HUES6 (cell line): Measurements from ENCODE around the gene IGF2BP3.

Experiments used
- H3K27ac ChIP-seq: 2 replicates; pipeline ENCODE4 v1.7.0; 2013; ENCODE audit warnings: low read depth, mild to moderate bottlenecking, low read length, inconsistent platforms
- H3K27me3 ChIP-seq: 2 replicates; pipeline ENCODE4 v1.6.1; 2013; ENCODE audit warnings: low read length; ENCODE audit not compliant: control insufficient read depth, insufficient read depth
- H3K36me3 ChIP-seq: 2 replicates; pipeline ENCODE4 v1.6.1; 2013; ENCODE audit warnings: low read length; ENCODE audit not compliant: control insufficient read depth, insufficient read depth
- H3K4me1 ChIP-seq: 2 replicates; pipeline ENCODE4 v1.6.1; 2013; ENCODE audit warnings: low read length; ENCODE audit not compliant: control insufficient read depth, insufficient read depth
- H3K4me3 ChIP-seq: 2 replicates; pipeline ENCODE4 v1.5.1; 2013; ENCODE audit warnings: low read depth, low read length
- H3K9ac ChIP-seq: one replicate; pipeline ENCODE4 v1.6.1; 2013; ENCODE audit warnings: mild to moderate bottlenecking, low read length
- H3K9me3 ChIP-seq: 2 replicates; pipeline ENCODE4 v1.6.1; 2013; ENCODE audit warnings: low read depth, low read length; ENCODE audit not compliant: control insufficient read depth, insufficient read depth

Gene IGF2BP3

DNA sequence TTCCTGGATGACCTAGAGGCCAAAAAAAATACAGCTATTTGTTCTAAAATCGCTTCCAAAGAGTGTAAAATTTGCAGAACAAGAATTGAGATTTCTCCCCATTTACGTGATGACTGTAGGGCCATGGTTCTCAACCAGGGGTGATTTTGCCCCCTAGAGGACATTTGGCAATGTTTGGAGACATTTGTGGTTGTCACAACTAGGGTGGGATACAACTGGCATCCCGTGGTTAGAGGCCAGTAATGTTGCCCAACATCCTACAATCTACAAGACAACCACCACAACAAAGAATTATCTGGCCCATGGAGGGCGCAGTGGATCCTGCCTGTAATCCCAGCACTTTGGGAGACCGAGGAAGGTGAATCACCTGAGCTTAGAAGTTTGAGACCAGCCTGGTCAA is 193.9 kb downstream of the IGF2BP3 start:
- no peaks in the 10 kb centered on the region for H3K27me3 ChIP-seq
- H3K4me3 ChIP-seq = no peak overlapping the region
- no peak overlapping the region for H3K27ac ChIP-seq
- no peak overlapping the region for H3K9ac ChIP-seq
- no peaks in the 10 kb centered on the region for H3K36me3 ChIP-seq
- peaks cover 6% of the 10 kb centered on the region for H3K4me1 ChIP-seq
- H3K9me3 ChIP-seq = no peaks in the 10 kb centered on the region

DNA sequence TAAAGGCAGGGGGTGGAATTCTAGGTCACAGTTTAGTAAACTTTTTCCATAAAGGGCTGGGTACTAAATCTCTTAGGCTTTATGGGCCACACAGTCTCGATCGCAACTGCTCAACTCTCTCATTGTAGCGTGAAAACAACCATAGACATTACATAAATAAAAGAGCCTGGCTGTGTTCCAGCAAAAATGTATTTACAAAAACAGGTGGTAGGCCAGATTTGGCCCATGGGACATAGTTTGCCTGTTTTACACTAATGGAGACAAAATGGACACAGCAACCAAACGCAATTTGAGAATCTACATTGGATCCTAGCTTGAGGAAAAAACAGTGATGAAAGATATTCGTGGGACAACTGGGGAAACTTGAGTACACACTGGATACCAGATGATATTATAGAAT is 194.4 kb downstream of the IGF2BP3 start:
- Histone ChIP-seq H3K36me3 (no peaks in the 10 kb centered on the region), H3K9me3 (no peaks in the 10 kb centered on the region), H3K4me1 (peaks cover 6% of the 10 kb centered on the region), H3K4me3 (no peak overlapping the region), H3K27me3 (no peaks in the 10 kb centered on the region), H3K9ac (no peak overlapping the region), H3K27ac (no peak overlapping the region)

DNA sequence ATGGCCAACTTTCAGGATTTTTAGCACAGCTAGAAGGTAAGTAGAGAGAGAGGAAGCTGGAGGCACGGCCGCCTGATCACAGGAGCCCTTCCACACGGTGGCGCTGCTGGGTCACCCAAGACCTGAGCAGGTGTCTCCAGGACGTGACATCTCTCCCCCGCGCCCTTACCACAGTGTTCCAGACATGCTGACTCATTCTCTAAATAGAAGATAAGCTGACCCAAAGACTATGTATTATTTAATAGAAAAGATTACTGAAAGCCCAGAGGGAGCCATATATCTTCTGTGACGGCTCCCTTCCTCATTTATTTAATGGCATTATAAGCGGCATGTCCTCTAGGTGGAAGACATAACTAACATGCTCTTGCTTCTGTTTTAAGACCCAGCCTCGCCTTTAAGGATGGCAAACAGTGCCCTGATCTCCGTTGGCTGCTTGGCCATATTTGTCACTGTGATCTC is 197.1 kb downstream of the IGF2BP3 start:
- Histone ChIP-seq H3K27ac (no peak overlapping the region), H3K36me3 (no peaks in the 10 kb centered on the region), H3K27me3 (no peaks in the 10 kb centered on the region), H3K4me1 (peaks cover 6% of the 10 kb centered on the region), H3K9me3 (no peaks in the 10 kb centered on the region), H3K4me3 (peak overlapping the region; percentile 48), H3K9ac (peak overlapping the region; percentile 77)

DNA sequence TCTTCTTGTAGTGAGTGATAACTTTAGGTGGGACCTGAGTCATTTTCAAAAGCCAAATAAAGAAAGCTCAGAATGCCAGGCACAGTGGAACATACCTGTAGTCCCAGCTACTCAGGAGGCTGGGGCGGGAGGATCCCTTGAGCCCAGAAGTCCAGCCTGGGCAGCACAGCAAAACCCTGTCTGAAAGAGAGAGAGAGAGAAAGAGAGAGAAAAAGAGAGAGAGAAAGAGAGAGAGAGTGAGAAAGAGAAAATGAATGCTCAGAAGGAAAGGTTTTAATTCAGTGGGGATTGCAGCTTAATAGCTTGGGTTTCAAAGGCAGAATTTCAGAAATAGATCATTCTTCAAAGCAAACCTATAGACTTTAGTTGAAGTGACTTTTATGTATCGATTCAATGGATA is 198.0 kb downstream of the IGF2BP3 start:
- H3K4me3 ChIP-seq = no peak overlapping the region
- no peak overlapping the region for H3K9ac ChIP-seq
- 0 out of 2 replicates have a peak, but pooled peaks cover 3% of the 10 kb centered on the region for H3K9me3 ChIP-seq
- H3K27ac ChIP-seq = no peak overlapping the region
- H3K4me1 ChIP-seq = peaks cover 6% of the 10 kb centered on the region
- no peaks in the 10 kb centered on the region for H3K27me3 ChIP-seq
- H3K36me3 ChIP-seq = no peaks in the 10 kb centered on the region

DNA sequence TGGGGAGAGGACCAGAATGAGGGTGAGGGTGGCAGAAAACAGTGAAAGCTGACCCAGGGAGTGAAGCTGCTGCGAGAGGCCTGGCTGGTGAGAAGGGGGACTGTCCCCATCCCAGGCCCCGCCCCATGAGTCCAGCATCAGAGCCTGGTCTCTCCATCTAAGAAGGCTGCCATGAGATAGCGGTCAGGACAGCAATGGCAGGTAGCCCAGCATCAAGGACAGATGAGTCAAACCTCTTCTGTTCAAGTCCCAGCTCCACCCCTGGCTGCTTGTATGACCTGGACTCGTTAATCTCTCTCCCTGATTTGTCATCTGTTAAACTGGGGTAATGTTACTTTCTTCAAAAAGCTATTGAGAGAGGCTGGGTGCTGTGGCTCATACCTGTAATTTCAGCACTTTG is 201.5 kb downstream of the IGF2BP3 start:
- H3K9ac ChIP-seq = no peak overlapping the region
- no peaks in the 10 kb centered on the region for H3K36me3 ChIP-seq
- H3K27me3 ChIP-seq = no peaks in the 10 kb centered on the region
- H3K27ac ChIP-seq = no peak overlapping the region
- H3K4me1 ChIP-seq = peaks cover 6% of the 10 kb centered on the region
- H3K9me3 ChIP-seq = 0 out of 2 replicates have a peak, but pooled peaks cover 6% of the 10 kb centered on the region
- H3K4me3 ChIP-seq = no peak overlapping the region

DNA sequence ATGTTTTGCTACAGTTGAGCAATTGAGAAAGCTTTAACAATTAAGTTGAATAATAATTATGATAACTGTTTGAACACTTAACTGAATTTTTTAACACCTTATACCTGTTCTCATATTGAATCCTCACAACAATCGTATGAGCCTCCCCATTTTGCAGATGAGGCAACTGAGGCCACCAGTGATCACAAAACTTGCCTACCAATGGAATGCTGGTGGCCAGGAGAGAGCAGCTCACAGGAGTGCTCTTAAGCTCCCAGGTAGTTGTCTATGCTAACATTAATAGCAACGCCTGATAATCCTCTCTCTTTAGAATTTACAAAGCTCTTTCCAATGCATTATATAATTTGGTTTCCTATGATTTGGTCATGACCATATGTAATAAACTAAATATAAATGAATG is 202.1 kb downstream of the IGF2BP3 start:
- Histone ChIP-seq H3K4me3 (no peak overlapping the region), H3K4me1 (0 out of 2 replicates have a peak, but pooled peaks cover 2% of the 10 kb centered on the region), H3K9ac (no peak overlapping the region), H3K27ac (no peak overlapping the region), H3K27me3 (no peaks in the 10 kb centered on the region), H3K36me3 (no peaks in the 10 kb centered on the region), H3K9me3 (0 out of 2 replicates have a peak, but pooled peaks cover 6% of the 10 kb centered on the region)

DNA sequence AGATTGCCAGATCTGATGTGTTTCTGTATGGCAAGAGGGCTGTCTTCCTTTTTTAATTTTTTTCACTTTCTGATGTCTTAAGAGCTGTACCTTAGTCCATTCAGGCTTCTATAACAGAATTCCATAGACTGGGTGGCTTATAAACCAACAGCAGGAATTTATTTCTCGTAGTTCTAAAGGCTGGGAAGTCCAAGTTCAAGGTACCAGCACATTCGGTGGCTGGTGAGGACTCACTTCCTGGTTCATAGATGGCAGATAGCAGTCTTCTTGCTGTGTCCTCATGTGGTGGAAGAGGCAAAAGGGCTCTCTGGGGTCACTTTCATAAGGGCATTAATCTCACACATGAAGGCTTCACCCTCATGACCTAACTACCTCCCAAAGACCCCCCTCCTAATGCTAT is 202.9 kb downstream of the IGF2BP3 start:
- no peaks in the 10 kb centered on the region for H3K27me3 ChIP-seq
- no peaks in the 10 kb centered on the region for H3K4me1 ChIP-seq
- 0 out of 2 replicates have a peak, but pooled peaks cover 6% of the 10 kb centered on the region for H3K9me3 ChIP-seq
- no peak overlapping the region for H3K4me3 ChIP-seq
- no peak overlapping the region for H3K27ac ChIP-seq
- no peaks in the 10 kb centered on the region for H3K36me3 ChIP-seq
- H3K9ac ChIP-seq = no peak overlapping the region

DNA sequence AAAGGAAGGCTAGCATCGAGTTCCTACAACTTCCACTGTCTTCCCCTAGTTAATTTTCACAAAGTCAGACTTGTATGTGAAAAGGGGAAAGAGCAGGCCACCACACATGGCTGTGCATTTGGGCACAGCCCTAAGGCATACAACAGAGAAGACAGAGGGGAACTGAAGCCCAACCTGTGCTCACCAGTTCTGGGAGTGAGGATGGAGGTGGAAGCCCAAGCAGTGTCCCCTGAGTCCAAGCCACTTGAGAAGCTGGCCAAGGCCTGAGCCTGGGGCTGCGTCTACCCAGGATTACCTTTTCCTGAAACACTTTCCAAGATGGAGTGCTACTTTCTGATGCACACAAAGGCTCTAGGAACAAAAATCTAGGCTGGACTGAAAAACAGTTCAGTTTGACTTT is 203.4 kb downstream of the IGF2BP3 start:
- no peak overlapping the region for H3K9ac ChIP-seq
- H3K27ac ChIP-seq = no peak overlapping the region
- 0 out of 2 replicates have a peak, but pooled peaks cover 6% of the 10 kb centered on the region for H3K9me3 ChIP-seq
- no peak overlapping the region for H3K4me3 ChIP-seq
- H3K4me1 ChIP-seq = no peaks in the 10 kb centered on the region
- H3K27me3 ChIP-seq = no peaks in the 10 kb centered on the region
- no peaks in the 10 kb centered on the region for H3K36me3 ChIP-seq

DNA sequence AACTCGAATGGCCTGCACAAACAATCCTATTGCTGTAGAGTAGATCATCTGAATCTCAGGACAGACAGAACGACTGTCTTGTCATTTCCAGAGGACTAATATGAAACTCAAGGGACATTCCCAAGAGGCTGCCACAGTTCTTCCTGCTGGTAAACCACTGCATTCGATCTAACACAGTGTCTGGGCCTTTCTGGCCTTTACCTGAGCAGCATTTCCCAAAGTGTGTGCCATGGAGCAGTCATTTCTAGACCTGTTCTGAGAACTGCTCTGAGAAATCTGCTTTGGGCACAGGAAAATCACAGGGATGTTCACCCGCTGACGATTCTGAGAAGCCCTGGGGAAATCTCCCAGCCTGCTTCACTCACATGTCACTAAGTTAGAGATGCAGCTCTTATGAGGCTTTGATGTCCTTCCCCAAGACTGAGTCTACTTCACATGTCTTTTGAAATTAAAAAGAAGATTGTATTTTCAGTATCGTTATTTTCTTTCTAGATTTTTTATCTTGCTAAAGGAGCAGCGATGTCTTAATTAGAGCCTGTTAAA is 205.3 kb downstream of the IGF2BP3 start:
- no peak overlapping the region for H3K9ac ChIP-seq
- H3K27ac ChIP-seq = no peak overlapping the region
- H3K9me3 ChIP-seq = 0 out of 2 replicates have a peak, but pooled peaks cover 6% of the 10 kb centered on the region
- H3K4me3 ChIP-seq = no peak overlapping the region
- no peaks in the 10 kb centered on the region for H3K27me3 ChIP-seq
- no peaks in the 10 kb centered on the region for H3K36me3 ChIP-seq
- no peaks in the 10 kb centered on the region for H3K4me1 ChIP-seq

DNA sequence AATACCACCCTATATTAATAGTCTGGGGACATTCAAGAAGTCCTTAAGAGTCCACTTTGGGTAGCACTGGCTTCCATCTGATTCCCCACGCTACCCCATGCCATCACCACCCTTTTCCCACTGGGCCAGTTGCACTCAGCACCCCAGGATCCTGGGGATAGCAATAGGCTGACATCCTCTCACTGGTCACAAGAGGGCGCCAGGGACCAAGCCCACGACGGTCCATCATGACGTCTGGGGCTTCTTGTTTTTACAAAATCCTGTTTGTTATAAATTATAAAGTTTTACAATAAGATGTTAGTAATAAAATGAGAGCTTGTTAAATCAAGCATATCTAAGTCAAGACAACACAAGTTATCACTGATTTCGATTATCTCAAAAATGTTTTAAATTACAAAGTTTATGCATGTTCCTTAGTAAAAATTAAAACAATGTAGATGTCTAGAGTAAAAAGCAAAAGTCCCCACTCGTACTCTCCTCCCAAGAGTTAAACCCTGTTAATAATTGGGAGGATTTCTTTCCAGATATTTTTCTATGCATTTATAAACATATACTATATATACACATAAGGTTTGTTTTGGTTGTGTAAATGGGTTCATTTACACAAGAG is 208.3 kb downstream of the IGF2BP3 start:
- Histone ChIP-seq H3K27ac (no peak overlapping the region), H3K9me3 (no peaks in the 10 kb centered on the region), H3K4me3 (no peak overlapping the region), H3K4me1 (no peaks in the 10 kb centered on the region), H3K36me3 (no peaks in the 10 kb centered on the region), H3K9ac (no peak overlapping the region), H3K27me3 (no peaks in the 10 kb centered on the region)

DNA sequence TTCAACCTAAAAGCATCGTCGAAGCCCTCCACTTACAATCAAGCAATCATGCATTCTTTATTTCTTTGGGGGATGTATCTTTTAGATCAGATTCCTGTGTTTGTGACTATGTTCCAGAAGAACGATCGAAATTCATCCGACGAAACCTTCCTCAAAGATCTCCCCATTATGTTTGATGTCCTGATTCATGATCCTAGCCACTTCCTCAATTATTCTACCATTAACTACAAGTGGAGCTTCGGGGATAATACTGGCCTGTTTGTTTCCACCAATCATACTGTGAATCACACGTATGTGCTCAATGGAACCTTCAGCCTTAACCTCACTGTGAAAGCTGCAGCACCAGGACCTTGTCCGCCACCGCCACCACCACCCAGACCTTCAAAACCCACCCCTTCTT is 209.9 kb downstream of the IGF2BP3 start:
- Histone ChIP-seq H3K27ac (no peak overlapping the region), H3K27me3 (no peaks in the 10 kb centered on the region), H3K9me3 (no peaks in the 10 kb centered on the region), H3K36me3 (no peaks in the 10 kb centered on the region), H3K4me3 (no peak overlapping the region), H3K9ac (no peak overlapping the region), H3K4me1 (no peaks in the 10 kb centered on the region)
